ENCODE measurements around the gene QSOX1.
"Not testable (repeated sequence)": the region's sequence is repeated elsewhere in the genome, so short reads cannot be mapped to it uniquely, and the experiment has no call there.

QSOX1 gene

DNA sequence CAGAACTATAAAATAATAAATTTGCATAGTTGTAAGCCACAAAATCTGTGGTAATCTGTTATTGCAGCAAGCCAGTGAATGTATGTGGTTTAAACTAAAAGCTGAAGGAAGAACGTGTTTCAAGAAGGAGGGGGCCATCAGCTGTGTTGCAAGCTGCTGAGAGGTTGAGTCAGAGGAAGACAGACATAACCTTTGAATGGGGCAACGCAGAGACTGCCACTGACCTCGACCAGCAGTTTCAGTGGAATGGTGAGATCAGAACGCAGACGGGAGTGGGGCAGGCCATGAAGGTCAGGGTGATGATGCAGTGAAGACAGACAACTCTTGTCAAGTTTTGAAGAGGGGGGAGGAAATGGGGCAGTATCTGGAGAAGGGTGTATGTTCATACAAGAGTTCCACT, 23.2 kb upstream of the QSOX1 start:
- Histone ChIP-seq H2AFZ (ENCODE audit: low read length) (no peak overlapping the region), H4K20me1 (ENCODE audit: insufficient read depth, low read length) (no peaks in the 10 kb centered on the region), H3K79me2 (ENCODE audit: insufficient read depth, low read length) (no peaks in the 10 kb centered on the region), H3F3A (ENCODE audit: insufficient read depth, low read length) (no peaks in the 10 kb centered on the region), H3K9ac (ENCODE audit: low read length) (no peak overlapping the region), H3K4me1 (ENCODE audit: insufficient read depth, low read length, severe bottlenecking) (no peaks in the 10 kb centered on the region), H3K36me3 (ENCODE audit: insufficient read depth, low read length) (no peaks in the 10 kb centered on the region), H3K4me2 (ENCODE audit: low read length) (no peak overlapping the region), H3K27me3 (ENCODE audit: insufficient read depth, low read length) (peaks cover 6% of the 10 kb centered on the region; the same call in 1 of the 2 replicates), H3K9me3 (ENCODE audit: low read length) (no peaks in the 10 kb centered on the region), H3K9me2 (ENCODE audit: low read depth, low read length) (no peaks in the 10 kb centered on the region), H3K4me3 (ENCODE audit: low read depth, low read length, poor library complexity, severe bottlenecking) (no peak overlapping the region), H3K27ac (ENCODE audit: low read depth, low read length, poor library complexity, severe bottlenecking) (no peak overlapping the region)
- TF ChIP-seq, protein P1, sequence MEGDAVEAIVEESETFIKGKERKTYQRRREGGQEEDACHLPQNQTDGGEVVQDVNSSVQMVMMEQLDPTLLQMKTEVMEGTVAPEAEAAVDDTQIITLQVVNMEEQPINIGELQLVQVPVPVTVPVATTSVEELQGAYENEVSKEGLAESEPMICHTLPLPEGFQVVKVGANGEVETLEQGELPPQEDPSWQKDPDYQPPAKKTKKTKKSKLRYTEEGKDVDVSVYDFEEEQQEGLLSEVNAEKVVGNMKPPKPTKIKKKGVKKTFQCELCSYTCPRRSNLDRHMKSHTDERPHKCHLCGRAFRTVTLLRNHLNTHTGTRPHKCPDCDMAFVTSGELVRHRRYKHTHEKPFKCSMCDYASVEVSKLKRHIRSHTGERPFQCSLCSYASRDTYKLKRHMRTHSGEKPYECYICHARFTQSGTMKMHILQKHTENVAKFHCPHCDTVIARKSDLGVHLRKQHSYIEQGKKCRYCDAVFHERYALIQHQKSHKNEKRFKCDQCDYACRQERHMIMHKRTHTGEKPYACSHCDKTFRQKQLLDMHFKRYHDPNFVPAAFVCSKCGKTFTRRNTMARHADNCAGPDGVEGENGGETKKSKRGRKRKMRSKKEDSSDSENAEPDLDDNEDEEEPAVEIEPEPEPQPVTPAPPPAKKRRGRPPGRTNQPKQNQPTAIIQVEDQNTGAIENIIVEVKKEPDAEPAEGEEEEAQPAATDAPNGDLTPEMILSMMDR (IDR thresholded peaks at IDR 0.05; ENCODE audit: low read length): no peak
- no peak for TF ChIP-seq EZH2 (IDR thresholded peaks at IDR 0.05; ENCODE audit: borderline replicate concordance, low read length)

DNA sequence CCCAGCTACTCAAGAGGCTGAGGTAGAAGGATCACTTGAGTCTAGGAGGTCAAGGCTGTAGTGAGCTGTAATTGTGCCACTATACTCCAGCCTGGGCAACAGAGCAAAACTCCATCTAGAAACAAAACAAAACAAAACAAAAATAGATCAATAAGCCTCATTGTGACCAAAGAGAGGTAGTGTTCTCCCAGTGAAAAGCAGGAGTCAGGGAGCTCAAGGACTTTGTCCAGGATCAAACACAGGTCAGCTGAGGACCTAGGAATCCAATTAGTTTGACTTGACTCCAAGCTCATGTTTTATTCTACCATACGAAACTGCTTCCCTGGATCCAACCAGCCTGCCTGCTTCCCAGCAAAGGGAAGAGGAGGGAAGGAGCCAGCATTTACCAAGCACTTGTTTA, 21.5 kb upstream of the QSOX1 start:
- Histone ChIP-seq H3K9me2 (ENCODE audit: low read depth, low read length) (no peaks in the 10 kb centered on the region), H3K9ac (ENCODE audit: low read length) (no peak overlapping the region), H3K9me3 (ENCODE audit: low read length) (no peaks in the 10 kb centered on the region), H3K27ac (ENCODE audit: low read depth, low read length, poor library complexity, severe bottlenecking) (no peak overlapping the region), H3K4me2 (ENCODE audit: low read length) (no peak overlapping the region), H3K4me3 (ENCODE audit: low read depth, low read length, poor library complexity, severe bottlenecking) (no peak overlapping the region), H3K27me3 (ENCODE audit: insufficient read depth, low read length) (peaks cover 6% of the 10 kb centered on the region; the same call in 1 of the 2 replicates), H3K79me2 (ENCODE audit: insufficient read depth, low read length) (no peaks in the 10 kb centered on the region), H4K20me1 (ENCODE audit: insufficient read depth, low read length) (no peaks in the 10 kb centered on the region), H3F3A (ENCODE audit: insufficient read depth, low read length) (no peaks in the 10 kb centered on the region), H3K36me3 (ENCODE audit: insufficient read depth, low read length) (no peaks in the 10 kb centered on the region), H2AFZ (ENCODE audit: low read length) (no peak overlapping the region), H3K4me1 (ENCODE audit: insufficient read depth, low read length, severe bottlenecking) (no peaks in the 10 kb centered on the region)
- no peak for TF ChIP-seq EZH2 (IDR thresholded peaks at IDR 0.05; ENCODE audit: borderline replicate concordance, low read length)
- TF ChIP-seq, protein P1 (IDR thresholded peaks at IDR 0.05; ENCODE audit: low read length): no peak

DNA sequence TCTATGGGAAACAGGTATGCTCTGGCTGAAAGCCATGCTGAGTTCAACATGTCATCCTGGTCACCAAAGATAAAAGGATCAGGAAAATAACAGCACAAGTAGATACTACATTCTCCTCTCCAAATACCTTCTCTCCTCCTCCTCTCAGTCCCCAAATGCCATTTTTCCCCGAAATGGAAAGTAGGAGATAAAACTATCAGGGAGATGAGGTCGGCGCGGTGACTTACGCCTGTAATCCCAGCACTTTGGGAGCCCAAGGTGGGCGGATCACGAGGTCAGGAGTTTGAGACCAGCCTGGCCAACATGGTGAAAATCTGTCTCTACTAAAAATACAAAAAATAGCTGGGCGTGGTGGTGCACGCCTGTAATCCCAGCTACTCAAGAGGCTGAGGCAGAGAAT, 21.0 kb upstream of the QSOX1 start:
- not testable (repeated sequence) for H3K4me2 ChIP-seq (ENCODE audit: low read length); H3K9me2 ChIP-seq (ENCODE audit: low read depth, low read length); H4K20me1 ChIP-seq (ENCODE audit: insufficient read depth, low read length); H3K9ac ChIP-seq (ENCODE audit: low read length); H3K9me3 ChIP-seq (ENCODE audit: low read length); H3K27ac ChIP-seq (ENCODE audit: low read depth, low read length, poor library complexity, severe bottlenecking); H3K79me2 ChIP-seq (ENCODE audit: insufficient read depth, low read length); H3K4me1 ChIP-seq (ENCODE audit: insufficient read depth, low read length, severe bottlenecking); H3F3A ChIP-seq (ENCODE audit: insufficient read depth, low read length); H3K4me3 ChIP-seq (ENCODE audit: low read depth, low read length, poor library complexity, severe bottlenecking); H3K27me3 ChIP-seq (ENCODE audit: insufficient read depth, low read length); H2AFZ ChIP-seq (ENCODE audit: low read length); H3K36me3 ChIP-seq (ENCODE audit: insufficient read depth, low read length)

DNA sequence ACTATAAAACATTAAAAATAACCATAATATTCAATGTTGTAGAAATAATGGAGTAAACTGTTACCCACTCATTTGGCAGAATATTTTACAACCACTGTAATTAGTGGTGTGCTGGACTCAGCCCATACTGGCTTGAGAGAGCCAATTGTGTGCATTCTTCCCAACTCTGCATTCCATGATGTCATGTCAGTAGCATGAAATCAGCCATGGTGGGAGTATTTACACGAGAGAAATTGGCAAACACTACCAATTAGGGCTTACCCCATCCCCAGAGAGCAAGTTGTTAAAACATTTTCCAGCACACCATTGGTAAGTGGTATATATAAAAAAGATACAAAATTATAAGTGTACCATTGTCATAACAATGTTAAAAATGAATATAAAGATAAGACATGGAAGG, 19.1 kb upstream of the QSOX1 start:
- H3K36me3 ChIP-seq (ENCODE audit: insufficient read depth, low read length): no peaks in the 10 kb centered on the region
- no peak overlapping the region for H3K4me2 ChIP-seq (ENCODE audit: low read length)
- peaks cover 6% of the 10 kb centered on the region; the same call in 1 of the 2 replicates for H3K27me3 ChIP-seq (ENCODE audit: insufficient read depth, low read length)
- no peak overlapping the region for H3K4me3 ChIP-seq (ENCODE audit: low read depth, low read length, poor library complexity, severe bottlenecking)
- H4K20me1 ChIP-seq (ENCODE audit: insufficient read depth, low read length): no peaks in the 10 kb centered on the region
- TF ChIP-seq EZH2 (IDR thresholded peaks at IDR 0.05; ENCODE audit: borderline replicate concordance, low read length): no peak
- TF ChIP-seq, protein P1 (IDR thresholded peaks at IDR 0.05; ENCODE audit: low read length): no peak
- no peak overlapping the region for H2AFZ ChIP-seq (ENCODE audit: low read length)
- no peaks in the 10 kb centered on the region for H3F3A ChIP-seq (ENCODE audit: insufficient read depth, low read length)
- H3K27ac ChIP-seq (ENCODE audit: low read depth, low read length, poor library complexity, severe bottlenecking): no peak overlapping the region
- H3K9ac ChIP-seq (ENCODE audit: low read length): no peak overlapping the region
- no peaks in the 10 kb centered on the region for H3K9me2 ChIP-seq (ENCODE audit: low read depth, low read length)
- H3K4me1 ChIP-seq (ENCODE audit: insufficient read depth, low read length, severe bottlenecking): no peaks in the 10 kb centered on the region
- no peaks in the 10 kb centered on the region for H3K79me2 ChIP-seq (ENCODE audit: insufficient read depth, low read length)
- H3K9me3 ChIP-seq (ENCODE audit: low read length): no peaks in the 10 kb centered on the region

All from OCI-LY1 (cell line).